ENCODE data around the gene GTF3C1. TPM values are rescaled to one million over a fixed set of nuclear protein-coding genes. Genes with fewer than 3 reads are reported as not detected.
"Not testable (repeated sequence)": the region's sequence is repeated elsewhere in the genome, so short reads cannot be mapped to it uniquely, and the experiment has no call there.

The GTF3C1 gene
- total RNA-seq, 1 experiment from 2014 or later = 88.2 TPM

DNA sequence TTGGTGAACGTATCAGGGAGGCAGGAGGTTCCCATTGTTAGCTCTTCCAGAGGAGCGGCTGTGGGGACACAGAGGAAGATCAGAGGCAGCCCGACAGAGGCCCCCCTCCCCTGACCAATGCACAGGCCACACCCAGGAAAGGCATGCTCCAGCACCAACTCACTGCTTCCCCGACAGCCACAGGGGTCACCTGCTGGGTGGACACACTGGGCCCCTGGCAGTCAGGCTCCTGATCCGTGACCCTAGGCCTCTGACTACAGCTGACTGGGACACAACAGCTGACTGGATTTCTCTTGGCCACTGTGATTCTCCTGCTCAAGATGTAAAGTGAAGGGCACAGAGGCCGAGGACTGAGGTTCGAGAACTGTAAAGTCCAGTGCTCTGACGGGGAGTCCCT, 84.2 kb downstream of the GTF3C1 start:
- DNase-seq = no peak
- no peaks in the 10 kb centered on the region for H3K27me3 ChIP-seq
- no peaks in the 10 kb centered on the region for H3K9me3 ChIP-seq
- H3K36me3 ChIP-seq = peaks cover 98% of the 10 kb centered on the region
- H3K4me3 ChIP-seq = no peak overlapping the region

GRCh38 chr16:27464626-27465482, 84.9 kb downstream of the GTF3C1 start:
- Histone ChIP-seq H3K36me3 (peaks cover 96% of the 10 kb centered on the region), H3K9me3 (no peaks in the 10 kb centered on the region), H3K4me3 (no peak overlapping the region), H3K27me3 (no peaks in the 10 kb centered on the region)
- no peak for DNase-seq

DNA sequence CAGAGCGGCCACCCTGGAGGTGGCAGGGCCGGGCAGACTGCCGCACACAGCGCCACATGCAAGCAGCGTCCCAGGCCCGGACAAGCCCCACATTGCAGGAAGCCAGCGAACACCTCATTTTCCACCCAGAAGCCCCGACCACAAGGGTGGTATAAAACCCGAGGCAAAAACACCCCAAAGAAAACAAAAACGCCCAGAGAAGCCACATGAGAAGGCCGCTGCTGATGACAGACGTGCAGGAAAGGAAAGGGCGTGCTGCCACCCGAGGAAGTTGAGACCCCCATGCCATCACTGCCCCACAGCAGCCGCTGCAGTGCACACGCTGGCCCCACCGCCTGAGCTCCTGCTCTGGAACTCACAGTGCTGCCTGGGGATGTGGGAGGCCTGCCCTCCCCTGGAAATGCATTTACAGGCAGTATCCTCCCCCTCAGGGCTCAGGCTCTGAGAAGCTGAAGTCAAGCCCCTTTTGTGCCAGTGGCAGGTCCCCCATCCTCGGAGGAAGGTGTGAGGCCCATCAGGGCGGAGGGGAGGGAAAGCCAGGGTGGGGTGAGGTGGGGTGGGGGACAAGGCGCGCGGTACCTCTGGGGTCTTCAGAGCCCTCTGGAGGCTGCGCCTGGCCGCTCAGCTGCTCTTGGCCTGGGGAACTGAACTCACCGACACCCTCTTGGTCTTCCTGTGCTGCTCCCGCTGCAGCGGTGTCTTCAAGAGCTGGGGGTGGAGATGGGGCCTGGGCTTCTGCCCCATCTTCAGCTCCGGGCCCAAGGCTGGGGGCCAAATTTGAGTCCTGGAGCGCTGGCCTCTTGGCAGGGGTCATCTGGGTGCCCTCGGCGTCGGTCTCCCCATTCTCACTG, 85.7 kb downstream of the GTF3C1 start:
- DNase-seq = no peak
- Histone ChIP-seq H3K36me3 (peaks cover 92% of the 10 kb centered on the region), H3K9me3 (no peaks in the 10 kb centered on the region), H3K27me3 (no peaks in the 10 kb centered on the region), H3K4me3 (no peak overlapping the region)

DNA sequence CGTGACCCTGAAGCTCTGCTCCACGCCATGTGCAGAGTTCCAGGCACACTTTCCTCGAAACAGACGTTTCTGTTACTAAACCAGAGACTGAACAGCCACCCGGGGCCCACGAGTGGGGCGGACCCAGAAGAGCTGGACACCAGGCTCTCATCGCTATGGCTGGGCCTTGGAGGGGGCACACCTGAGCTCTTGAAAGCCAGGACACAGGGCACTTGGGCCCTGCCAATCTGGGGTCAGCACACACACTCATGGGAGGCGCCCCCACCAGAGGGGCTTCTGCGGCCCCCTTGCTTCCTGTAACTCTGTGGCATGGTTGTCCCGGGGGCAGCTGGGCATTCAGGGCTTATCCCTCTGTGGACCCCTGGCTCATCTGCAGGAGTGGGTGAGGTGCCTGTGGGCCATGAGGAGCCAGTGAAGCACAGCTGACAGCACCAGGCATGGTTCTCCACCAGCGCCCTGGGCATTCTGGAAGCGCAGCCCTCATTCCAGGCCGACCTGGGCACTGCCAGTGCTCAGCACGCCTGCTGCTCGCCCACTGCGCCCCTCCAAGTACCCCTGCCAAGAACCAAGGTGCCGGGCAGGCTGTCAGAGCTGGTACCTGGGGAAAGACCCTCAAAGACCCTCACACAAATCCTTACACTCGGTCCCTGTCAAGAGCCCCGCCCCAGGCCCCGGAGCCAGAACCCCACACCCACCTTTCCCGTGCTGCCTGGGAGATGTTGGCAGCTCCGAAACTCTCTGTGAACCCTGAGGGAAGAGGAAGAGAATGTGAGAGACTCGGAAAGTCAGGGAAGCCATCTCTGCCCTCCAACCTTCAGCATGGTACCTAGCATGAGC, 86.6 kb downstream of the GTF3C1 start:
- H3K36me3 ChIP-seq = peaks cover 85% of the 10 kb centered on the region
- DNase-seq = no peak
- no peaks in the 10 kb centered on the region for H3K27me3 ChIP-seq
- H3K4me3 ChIP-seq = no peak overlapping the region
- no peaks in the 10 kb centered on the region for H3K9me3 ChIP-seq

GRCh38 chr16:27462200-27462845, 87.4 kb downstream of the GTF3C1 start:
- Histone ChIP-seq H3K9me3 (no peaks in the 10 kb centered on the region), H3K4me3 (no peak overlapping the region), H3K36me3 (peaks cover 78% of the 10 kb centered on the region), H3K27me3 (no peaks in the 10 kb centered on the region)
- DNase-seq = no peak

- Histone ChIP-seq H3K4me3 (no peak overlapping the region), H3K9me3 (no peaks in the 10 kb centered on the region), H3K27me3 (no peaks in the 10 kb centered on the region), H3K36me3 (peaks cover 71% of the 10 kb centered on the region)
- DNase-seq = no peak
These were observed 88.1 kb downstream of the GTF3C1 start for GRCh38 chr16:27461483-27462171.

DNA sequence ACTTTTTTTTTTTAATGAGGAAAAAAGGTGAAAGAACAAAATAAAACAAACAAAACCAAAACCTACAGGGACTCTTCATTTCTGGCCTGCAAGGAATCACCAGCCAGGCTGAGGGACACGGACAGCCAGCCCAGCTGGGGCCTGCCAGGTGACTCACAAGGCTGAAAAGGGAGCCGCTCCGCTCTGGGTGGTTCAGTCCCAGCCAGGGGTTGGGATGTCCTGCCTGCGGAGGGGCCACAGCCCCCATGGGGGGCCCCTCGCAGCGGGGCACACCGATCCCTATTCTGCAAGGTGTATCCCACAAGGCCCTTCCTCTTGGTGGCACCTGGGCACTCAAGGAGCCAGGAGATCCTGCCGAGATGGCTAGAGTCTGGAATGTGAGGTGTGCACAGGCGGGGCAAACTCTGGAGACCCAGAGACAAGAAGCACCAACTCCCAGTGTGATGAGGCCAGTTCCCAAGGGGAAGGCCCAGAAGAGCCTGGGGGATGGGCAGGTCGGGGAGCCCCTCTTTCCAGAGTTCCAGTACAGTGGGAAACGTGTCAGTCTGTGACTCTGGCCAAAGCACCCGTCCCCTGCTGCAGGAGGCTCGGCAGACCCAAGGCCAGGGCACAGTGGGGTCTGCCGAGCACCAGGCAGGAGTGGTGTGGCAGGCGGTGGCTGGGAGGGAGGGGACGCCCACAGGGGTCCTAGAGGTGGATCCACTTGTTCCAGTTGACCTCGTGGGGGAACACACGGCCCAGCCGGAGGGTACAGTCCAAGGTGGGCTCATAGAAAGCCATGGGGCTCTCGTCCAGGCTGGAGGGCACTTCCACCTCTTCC, 88.8 kb downstream of the GTF3C1 start:
- peaks cover 63% of the 10 kb centered on the region for H3K36me3 ChIP-seq
- H3K4me3 ChIP-seq = no peak overlapping the region
- no peak for DNase-seq
- H3K9me3 ChIP-seq = no peaks in the 10 kb centered on the region
- no peaks in the 10 kb centered on the region for H3K27me3 ChIP-seq

GRCh38 chr16:27460213-27460612, 89.5 kb downstream of the GTF3C1 start:
- H3K9me3 ChIP-seq = no peaks in the 10 kb centered on the region
- H3K36me3 ChIP-seq = peaks cover 57% of the 10 kb centered on the region
- no peaks in the 10 kb centered on the region for H3K27me3 ChIP-seq
- DNase-seq = no peak
- H3K4me3 ChIP-seq = no peak overlapping the region

GRCh38 chr16:27458987-27459688, 90.6 kb downstream of the GTF3C1 start:
- Histone ChIP-seq H3K9me3 (no peaks in the 10 kb centered on the region), H3K4me3 (no peak overlapping the region), H3K36me3 (peaks cover 46% of the 10 kb centered on the region), H3K27me3 (no peaks in the 10 kb centered on the region)
- no peak for DNase-seq

DNA sequence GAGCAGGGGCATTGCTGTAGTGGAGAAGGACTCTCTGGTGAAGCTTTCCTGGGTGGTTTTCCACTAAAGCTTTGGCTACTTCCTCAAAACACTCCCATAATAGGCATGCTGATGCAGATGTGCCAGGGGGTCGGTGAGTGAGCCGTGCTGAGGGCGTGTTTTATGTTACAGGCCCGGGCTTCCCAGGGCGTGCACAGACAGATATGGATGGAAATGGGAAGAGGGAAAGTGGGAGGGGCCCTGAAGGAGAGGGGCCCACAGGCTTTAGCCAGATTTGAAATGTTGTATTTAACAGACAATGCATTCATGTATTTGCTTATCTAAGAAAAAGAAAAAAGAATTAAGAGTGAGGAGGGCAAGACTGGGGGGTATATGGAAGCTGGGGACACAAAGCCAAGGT, 91.5 kb downstream of the GTF3C1 start:
- Histone ChIP-seq H3K36me3 (peaks cover 40% of the 10 kb centered on the region), H3K4me3 (no peak overlapping the region), H3K27me3 (no peaks in the 10 kb centered on the region), H3K9me3 (no peaks in the 10 kb centered on the region)
- no peak for DNase-seq

DNA sequence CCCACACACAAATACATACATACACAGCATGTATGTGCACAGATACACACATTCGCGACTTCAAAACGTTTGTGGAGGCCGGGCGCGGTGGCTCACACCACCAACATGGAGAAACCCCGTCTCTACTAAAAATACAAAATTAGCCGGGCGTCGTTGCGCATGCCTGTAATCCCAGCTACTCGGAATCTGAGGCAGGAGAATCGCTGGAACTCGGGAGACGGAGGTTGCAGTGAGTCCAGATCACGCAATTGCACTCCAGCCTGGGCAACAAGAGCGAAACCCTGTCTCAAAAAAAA, 92.2 kb downstream of the GTF3C1 start:
- H3K9me3 ChIP-seq, DNase-seq, H3K4me3 ChIP-seq, H3K27me3 ChIP-seq: not testable (repeated sequence)
- H3K36me3 ChIP-seq = peaks cover 33% of the 10 kb centered on the region

DNA sequence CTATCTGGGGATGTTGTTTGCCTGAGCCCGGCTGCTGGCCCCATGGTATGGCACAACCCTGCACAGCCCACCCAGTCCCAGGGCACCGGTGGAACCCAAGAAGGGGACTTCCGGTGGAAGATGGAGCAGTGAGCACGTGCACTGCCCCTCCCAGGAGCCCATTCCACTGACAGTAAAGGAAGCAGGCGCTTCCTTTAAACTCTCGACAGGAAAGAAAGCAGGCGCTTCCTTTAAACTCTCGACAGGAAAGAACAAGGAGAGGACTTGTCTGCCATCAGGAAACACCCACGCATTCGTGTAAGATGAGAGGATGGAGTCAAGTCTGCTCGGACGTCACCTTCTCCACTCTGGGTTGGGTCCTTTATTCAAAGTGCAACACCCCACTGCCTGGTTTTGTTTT, 94.0 kb downstream of the GTF3C1 start:
- Histone ChIP-seq H3K27me3 (no peaks in the 10 kb centered on the region), H3K4me3 (no peak overlapping the region), H3K36me3 (peaks cover 14% of the 10 kb centered on the region), H3K9me3 (no peaks in the 10 kb centered on the region)
- no peak for DNase-seq

GRCh38 chr16:27453494-27453825, 96.3 kb downstream of the GTF3C1 start:
- no peak overlapping the region for H3K4me3 ChIP-seq
- DNase-seq = no peak
- H3K36me3 ChIP-seq = no peaks in the 10 kb centered on the region
- no peaks in the 10 kb centered on the region for H3K9me3 ChIP-seq
- no peaks in the 10 kb centered on the region for H3K27me3 ChIP-seq

- Histone ChIP-seq H3K9me3 (no peaks in the 10 kb centered on the region), H3K27me3 (no peaks in the 10 kb centered on the region), H3K36me3 (no peaks in the 10 kb centered on the region), H3K4me3 (no peak overlapping the region)
- DNase-seq = no peak
These were observed 96.9 kb downstream of the GTF3C1 start for GRCh38 chr16:27452569-27453493.
